H1 (cell line): Measurements from ENCODE around the gene C14orf132. TPM values are rescaled to one million over a fixed set of nuclear protein-coding genes. Genes with fewer than 3 reads are reported as not detected.

Experiments
- GTF2F1 ChIP-seq: IDR thresholded peaks from 2 replicates; pipeline ENCODE4 v1.6.1; 2012; ENCODE audit warnings: low read depth, low read length, improper control_type of control experiment, borderline replicate concordance
- polyA plus RNA-seq, 7 experiments: library from polyadenylated mRNA; depleted of rRNA in 3 of 7; stranded (reverse) in 5 of 7; unstranded in 2 of 7; fragments of >200 nt in 5 of 7; fragments of 200-250 nt in 2 of 7; gene quantifications; 1 replicate in 5 of 7; 2 replicates in 1 of 7; 4 replicates in 1 of 7; pipeline versions ENCODE4 v1.2.1 to v1.2.3, GENCODE V29; 2011 to 2013; ENCODE audit warnings: missing spikeins in 2 of 7, mixed read lengths in 2 of 7
- total RNA-seq: library from RNA; stranded (reverse); fragmentation: NEBNext Ultra II Directional; extraction: Animal tissue kit (Norgen Biotek cat#: 25700); gene quantifications from 2 replicates; pipeline ENCODE4 v1.2.1, GENCODE V29; 2021

The C14orf132 gene
- total and polyA plus RNA-seq, 2 of the 8 experiments (the other 6 are each of a cell fraction or from before 2014, with no cell fraction given), result 11.7 to 32.5 TPM

DNA sequence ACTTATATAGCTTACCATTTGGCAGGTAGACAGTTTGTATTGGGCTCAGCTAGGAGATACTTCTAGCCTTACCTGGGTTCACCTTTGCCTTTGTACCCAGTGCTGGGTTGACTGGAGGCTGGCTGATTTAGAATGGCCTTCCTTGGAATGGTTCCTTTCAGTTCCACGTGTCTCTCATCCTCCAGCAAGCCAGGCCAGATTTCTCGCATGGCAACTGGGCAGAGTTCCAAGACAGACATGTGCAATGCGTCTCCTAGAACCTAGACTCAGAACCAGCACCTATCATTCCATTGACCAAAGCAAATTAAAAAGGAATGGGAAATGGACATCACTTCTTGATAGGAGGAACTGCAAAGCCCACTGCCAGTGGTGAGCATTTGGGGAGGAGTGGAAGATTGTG, 86.4 kb downstream of the C14orf132 start (continued):
- TF ChIP-seq GTF2F1, result no peak
